Measurements from ENCODE around the gene COL18A1. TPM values are rescaled to one million over a fixed set of nuclear protein-coding genes. Genes with fewer than 3 reads are reported as not detected.

COL18A1 gene
- total RNA-seq, 1 donor from 2014 or later = 52.6 TPM

- H3K4me3 ChIP-seq = no peak overlapping the region
- H3K27me3 ChIP-seq = no peaks in the 10 kb centered on the region
- Mint-ChIP-seq H3K27me3 (ENCODE audit: insufficient read depth, low read depth) (peaks cover 4% of the 10 kb centered on the region), H3K9me3 (no peaks in the 10 kb centered on the region), H3K36me3 (no peaks in the 10 kb centered on the region), H3K4me1 (peaks cover 68% of the 10 kb centered on the region), H3K27ac (no peak overlapping the region), H3K4me3 (no peak overlapping the region)
- TF ChIP-seq EZH2 (IDR thresholded peaks at IDR 0.05) = no peak
- no peak for TF ChIP-seq CTCF (IDR thresholded peaks at IDR 0.05)
- TF ChIP-seq EZH2phosphoT487 (IDR thresholded peaks at IDR 0.05) = no peak
- H3K9ac ChIP-seq = no peak overlapping the region
- H3K9me3 ChIP-seq (ENCODE audit: low read depth) = no peaks in the 10 kb centered on the region
- no peak overlapping the region for H3K27ac ChIP-seq
- H2AFZ ChIP-seq (replicated peaks) = no peak overlapping the region
- peaks cover 100% of the 10 kb centered on the region for H4K20me1 ChIP-seq (ENCODE audit: low read depth)
- DNase-seq (ENCODE audit: low spot score) = no peak
- peaks cover 14% of the 10 kb centered on the region for H3F3A ChIP-seq (ENCODE audit: low read depth)
- H3K4me2 ChIP-seq = peak overlapping the region; percentile 43
- H3K36me3 ChIP-seq = no peaks in the 10 kb centered on the region
- peaks cover 100% of the 10 kb centered on the region for H3K79me2 ChIP-seq (ENCODE audit: low read depth)
- peaks cover 36% of the 10 kb centered on the region for H3K4me1 ChIP-seq
Measured at GRCh38 chr21:45413922-45414321, 9.0 kb downstream of the COL18A1 start.

- Histone ChIP-seq H3K4me3 (no peak overlapping the region), H3K36me3 (no peaks in the 10 kb centered on the region), H3K27me3 (no peaks in the 10 kb centered on the region), H4K20me1 (ENCODE audit: low read depth) (peaks cover 100% of the 10 kb centered on the region), H3K4me1 (peaks cover 35% of the 10 kb centered on the region), H3K9me3 (ENCODE audit: low read depth) (no peaks in the 10 kb centered on the region), H3K4me2 (no peak overlapping the region), H3K9ac (no peak overlapping the region), H3F3A (ENCODE audit: low read depth) (peaks cover 14% of the 10 kb centered on the region), H2AFZ (replicated peaks) (no peak overlapping the region), H3K27ac (no peak overlapping the region), H3K79me2 (ENCODE audit: low read depth) (peaks cover 100% of the 10 kb centered on the region)
- Mint-ChIP-seq H3K4me3 (peak overlapping the region; percentile 62), H3K36me3 (no peaks in the 10 kb centered on the region), H3K4me1 (peaks cover 69% of the 10 kb centered on the region), H3K27me3 (ENCODE audit: insufficient read depth, low read depth) (peaks cover 6% of the 10 kb centered on the region), H3K9me3 (no peaks in the 10 kb centered on the region), H3K27ac (no peak overlapping the region)
- DNase-seq (ENCODE audit: low spot score) = no peak
- no peak for TF ChIP-seq CTCF (IDR thresholded peaks at IDR 0.05)
- TF ChIP-seq EZH2 (IDR thresholded peaks at IDR 0.05) = no peak
- no peak for TF ChIP-seq EZH2phosphoT487 (IDR thresholded peaks at IDR 0.05)
Measured at GRCh38 chr21:45414396-45415187, 9.6 kb downstream of the COL18A1 start.

GRCh38 chr21:45415188-45415942 is 10.4 kb downstream of the COL18A1 start:
- no peaks in the 10 kb centered on the region for H3K36me3 Mint-ChIP-seq

More at GRCh38 chr21:45415188-45415942, 10.4 kb downstream of the COL18A1 start:
- Histone ChIP-seq H3K9ac (no peak overlapping the region), H3K9me3 (ENCODE audit: low read depth) (no peaks in the 10 kb centered on the region), H2AFZ (replicated peaks) (no peak overlapping the region), H3F3A (ENCODE audit: low read depth) (peaks cover 14% of the 10 kb centered on the region), H3K36me3 (no peaks in the 10 kb centered on the region), H3K4me1 (peaks cover 27% of the 10 kb centered on the region), H3K4me2 (no peak overlapping the region), H4K20me1 (ENCODE audit: low read depth) (peaks cover 100% of the 10 kb centered on the region), H3K79me2 (ENCODE audit: low read depth) (peaks cover 100% of the 10 kb centered on the region), H3K4me3 (no peak overlapping the region), H3K27ac (no peak overlapping the region), H3K27me3 (no peaks in the 10 kb centered on the region)
- H3K27ac Mint-ChIP-seq = no peak overlapping the region
- no peak for DNase-seq (ENCODE audit: low spot score)
- TF ChIP-seq CTCF (IDR thresholded peaks at IDR 0.05) (no peak), EZH2phosphoT487 (IDR thresholded peaks at IDR 0.05) (no peak), EZH2 (IDR thresholded peaks at IDR 0.05) (no peak)
- H3K9me3 Mint-ChIP-seq = no peaks in the 10 kb centered on the region
- peaks cover 6% of the 10 kb centered on the region for H3K27me3 Mint-ChIP-seq (ENCODE audit: insufficient read depth, low read depth)
- peaks cover 69% of the 10 kb centered on the region for H3K4me1 Mint-ChIP-seq
- no peak overlapping the region for H3K4me3 Mint-ChIP-seq
